ENCODE measurements around the gene TMEM72. TPM values are rescaled to one million over a fixed set of nuclear protein-coding genes. Genes with fewer than 3 reads are reported as not detected.

The TMEM72 gene
- total and polyA plus RNA-seq, 2 donors (not counting 1 experiment from before 2014, with no cell fraction given): not detected

GRCh38 chr10:44899450-44900080, 11.6 kb upstream of the TMEM72 start:
- H3K27ac Mint-ChIP-seq: no peak overlapping the region
- Histone ChIP-seq H3K9ac (ENCODE audit: low read length) (no peak overlapping the region), H3K27ac (ENCODE audit: low read length in 2 of 2) (no peak overlapping the region), H3K4me3 (ENCODE audit: control extremely low read depth in 1 of 5, extremely low read depth in 1 of 5, insufficient read depth in 1 of 5, low read depth in 2 of 5, low read length in 4 of 5) (no peak overlapping the region), H4K20me1 (ENCODE audit: control insufficient read depth, insufficient read depth, low read length, poor library complexity, severe bottlenecking) (no peaks in the 10 kb centered on the region), H2AFZ (ENCODE audit: insufficient read depth, low read depth, low read length, poor library complexity, severe bottlenecking) (no peak overlapping the region), H3K27me3 (replicated peaks in 1 of 4; ENCODE audit: control extremely low read depth in 1 of 4, control insufficient read depth in 3 of 4, insufficient read depth in 4 of 4, low read length in 3 of 4) (no peaks in the 10 kb centered on the region), H3K36me3 (replicated peaks in 1 of 2; ENCODE audit: control extremely low read depth in 1 of 2, control insufficient read depth in 1 of 2, extremely low read depth in 1 of 2, insufficient read depth in 2 of 2, low read length in 1 of 2) (no peaks in the 10 kb centered on the region), H3K4me2 (replicated peaks; ENCODE audit: low read depth, low read length, poor library complexity, severe bottlenecking) (no peak overlapping the region), H3K9me3 (ENCODE audit: control extremely low read depth in 1 of 3, control insufficient read depth in 2 of 3, insufficient read depth in 1 of 3, low read length in 2 of 3) (no peaks in the 10 kb centered on the region), H3K4me1 (ENCODE audit: control insufficient read depth in 2 of 2, insufficient read depth in 2 of 2, low read length in 2 of 2) (no peaks in the 10 kb centered on the region), H3K79me2 (ENCODE audit: control insufficient read depth, insufficient read depth, low read length) (no peaks in the 10 kb centered on the region)
- ATAC-seq (ENCODE audit: low read depth): no peak
- WGBS (ENCODE audit: insufficient coverage): 90% methylated on average over 5 of the region's 5 CpGs
- no peak for TF ChIP-seq EZH2 (IDR thresholded peaks at IDR 0.05; ENCODE audit: borderline replicate concordance, insufficient read depth, low read depth, low read length, poor library complexity, severe bottlenecking)
- TF ChIP-seq CTCF (IDR thresholded peaks at IDR 0.05): no peak
- ChIA-PET CTCF (no interaction called here), POLR2A (no interaction called here)
- H3K9me3 Mint-ChIP-seq (ENCODE audit: insufficient read depth): no peaks in the 10 kb centered on the region
- intact Hi-C loops (cut with micrococcal nuclease): no loop called here
- H3K27me3 Mint-ChIP-seq: peaks cover 16% of the 10 kb centered on the region
- DNase-seq: no peak
- no peak overlapping the region for H3K4me3 Mint-ChIP-seq
- peaks cover 5% of the 10 kb centered on the region for H3K4me1 Mint-ChIP-seq

DNA sequence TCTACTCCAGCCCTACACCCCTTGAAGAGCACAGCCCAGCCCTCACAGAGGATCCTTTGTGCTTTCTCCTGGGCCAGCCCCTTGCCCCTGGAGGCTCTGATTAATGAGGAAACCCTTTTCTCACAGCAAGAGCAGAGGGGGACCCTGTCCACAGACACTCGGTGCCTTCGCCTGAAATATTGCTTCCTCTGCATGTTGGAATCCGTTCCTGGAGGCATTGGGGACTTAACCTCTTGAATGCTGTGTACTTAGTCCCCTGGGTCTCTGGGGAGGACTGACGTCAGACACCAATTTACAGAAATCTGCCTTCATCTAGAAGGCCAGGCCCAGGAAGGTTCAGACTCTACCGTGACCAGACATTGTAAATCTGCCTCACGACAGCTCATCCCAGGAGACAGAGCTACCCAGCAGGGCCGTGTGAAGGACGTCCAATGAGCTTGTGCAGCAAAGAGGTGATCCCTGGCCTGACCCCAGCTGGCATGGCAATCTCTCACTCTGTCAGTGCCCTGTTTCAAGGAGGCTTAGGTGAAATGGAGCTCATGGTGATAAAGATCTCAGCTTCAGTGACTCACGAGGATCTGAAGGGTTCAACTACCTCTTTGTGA, 8.1 kb upstream of the TMEM72 start:
- Histone ChIP-seq H3K4me2 (replicated peaks; ENCODE audit: low read depth, low read length, poor library complexity, severe bottlenecking) (no peak overlapping the region), H4K20me1 (ENCODE audit: control insufficient read depth, insufficient read depth, low read length, poor library complexity, severe bottlenecking) (no peaks in the 10 kb centered on the region), H3K4me1 (ENCODE audit: control insufficient read depth in 2 of 2, insufficient read depth in 2 of 2, low read length in 2 of 2) (no peaks in the 10 kb centered on the region), H3K27me3 (replicated peaks in 1 of 4; ENCODE audit: control extremely low read depth in 1 of 4, control insufficient read depth in 3 of 4, insufficient read depth in 4 of 4, low read length in 3 of 4) (peaks cover 0 to 3% (median 1%) of the 10 kb centered on the region in 4 experiments), H3K36me3 (replicated peaks in 1 of 2; ENCODE audit: control extremely low read depth in 1 of 2, control insufficient read depth in 1 of 2, extremely low read depth in 1 of 2, insufficient read depth in 2 of 2, low read length in 1 of 2) (no peaks in the 10 kb centered on the region), H3K9me3 (ENCODE audit: control extremely low read depth in 1 of 3, control insufficient read depth in 2 of 3, insufficient read depth in 1 of 3, low read length in 2 of 3) (peaks cover 0 to 4% (median 0%) of the 10 kb centered on the region in 3 donors), H2AFZ (ENCODE audit: insufficient read depth, low read depth, low read length, poor library complexity, severe bottlenecking) (no peak overlapping the region), H3K4me3 (ENCODE audit: control extremely low read depth in 1 of 5, extremely low read depth in 1 of 5, insufficient read depth in 1 of 5, low read depth in 2 of 5, low read length in 4 of 5) (no peak overlapping the region), H3K9ac (ENCODE audit: low read length) (no peak overlapping the region), H3K79me2 (ENCODE audit: control insufficient read depth, insufficient read depth, low read length) (no peaks in the 10 kb centered on the region), H3K27ac (ENCODE audit: low read length in 2 of 2) (no peak overlapping the region)
- H3K27ac Mint-ChIP-seq: no peak overlapping the region
- intact Hi-C loops (cut with micrococcal nuclease): no loop called here
- POLR2A ChIA-PET: no interaction called here
- H3K4me3 Mint-ChIP-seq: no peak overlapping the region
- H3K27me3 Mint-ChIP-seq: peaks cover 13% of the 10 kb centered on the region
- CTCF ChIA-PET: no interaction called here
- H3K9me3 Mint-ChIP-seq (ENCODE audit: insufficient read depth): no peaks in the 10 kb centered on the region
- no peak for DNase-seq
- WGBS (ENCODE audit: insufficient coverage): 19% methylated on average over 9 of the region's 9 CpGs
- H3K4me1 Mint-ChIP-seq: no peaks in the 10 kb centered on the region
- no peak for ATAC-seq (ENCODE audit: low read depth)
- no peak for TF ChIP-seq CTCF (IDR thresholded peaks at IDR 0.05)
- no peak for TF ChIP-seq EZH2 (IDR thresholded peaks at IDR 0.05; ENCODE audit: borderline replicate concordance, insufficient read depth, low read depth, low read length, poor library complexity, severe bottlenecking)

All from B cell (primary cell).